GM23248 (cell line): ENCODE results near the gene ZNF280A.

ENCODE experiments used
- EZH2 ChIP-seq: fragments of 200-600 bp; sonication (generic); IDR thresholded peaks from 2 replicates; pipeline ENCODE4 v1.6.1; 2018; ENCODE audit warnings: antibody characterized with exemption, mild to moderate bottlenecking; ENCODE audit not compliant: insufficient read depth, poor library complexity, severe bottlenecking
- EZH2phosphoT487 ChIP-seq: fragments of 200-600 bp; sonication (generic); IDR thresholded peaks from 2 replicates; pipeline ENCODE4 v1.6.1; 2018; ENCODE audit warnings: antibody characterized with exemption, moderate library complexity, mild to moderate bottlenecking, low read depth; ENCODE audit not compliant: insufficient read depth

- TF ChIP-seq EZH2 (no peak), EZH2phosphoT487 (no peak)
Observed at GRCh38 chr22:22463855-22464540, 56.1 kb downstream of the ZNF280A start.
